GM12878 (cell line): ENCODE data around the gene CLNS1A.
"Not testable (repeated sequence)": the region's sequence is repeated elsewhere in the genome, so short reads cannot be mapped to it uniquely, and the experiment has no call there.

Experiments used
- EGR1 ChIP-seq, 2 experiments: IDR thresholded peaks; 1 replicate in 1 of 2; 2 replicates in 1 of 2; pipeline ENCODE4 v1.6.1; 2011 to 2012; ENCODE audit warnings: low read depth in 2 of 2, low read length in 2 of 2, borderline replicate concordance in 1 of 2, mild to moderate bottlenecking in 1 of 2, moderate library complexity in 1 of 2
- HCFC1 ChIP-seq: fragments of 150-350 bp; IDR thresholded peaks from 2 replicates; pipeline ENCODE4 v1.6.1; 2014; ENCODE audit warnings: low read length
- KDM1A ChIP-seq: fragments of 200-600 bp; sonication (generic); IDR thresholded peaks from 2 replicates; pipeline ENCODE4 v1.6.1; 2016; ENCODE audit warnings: borderline replicate concordance
- NFIC ChIP-seq: IDR thresholded peaks from 2 replicates; pipeline ENCODE4 v1.6.1; 2012; ENCODE audit warnings: low read depth, mild to moderate bottlenecking, inconsistent platforms, low read length, moderate library complexity
- PML ChIP-seq: IDR thresholded peaks from 2 replicates; pipeline ENCODE4 v1.6.1; 2012; ENCODE audit warnings: low read length, inconsistent platforms
- POLR2AphosphoS5 ChIP-seq: IDR thresholded peaks from 2 replicates; pipeline ENCODE4 v1.6.1; 2011; ENCODE audit warnings: mild to moderate bottlenecking, low read length, inconsistent platforms
- RFX5 ChIP-seq: IDR thresholded peaks from 2 replicates; pipeline ENCODE4 v1.6.1; 2011; ENCODE audit warnings: low read depth, low read length, improper control_type of control experiment
- TF ChIP-seq, protein P1 (sequence below), 3 experiments: IDR thresholded peaks in 2 of 3; conservative IDR thresholded peaks in 1 of 3; 2 replicates each; pipeline ENCODE4 v1.5.1; 2011; ENCODE audit warnings: low read depth in 3 of 3, low read length in 3 of 3, mild to moderate bottlenecking in 3 of 3, control low read depth in 2 of 3, moderate library complexity in 2 of 3, inconsistent platforms in 1 of 3, mixed read lengths in 1 of 3; ENCODE audit not compliant: control insufficient read depth in 2 of 3, insufficient read depth in 1 of 3; ENCODE audit errors: extremely low read depth in 1 of 3
- TF ChIP-seq, protein P2 (sequence below): IDR thresholded peaks from 2 replicates; pipeline ENCODE4 v1.6.1; 2012; ENCODE audit warnings: mild to moderate bottlenecking, low read depth, low read length
- TF ChIP-seq, protein P3 (sequence below): IDR thresholded peaks from 2 replicates; pipeline ENCODE4 v1.6.1; 2012; ENCODE audit warnings: low read length, inconsistent platforms

DNA sequence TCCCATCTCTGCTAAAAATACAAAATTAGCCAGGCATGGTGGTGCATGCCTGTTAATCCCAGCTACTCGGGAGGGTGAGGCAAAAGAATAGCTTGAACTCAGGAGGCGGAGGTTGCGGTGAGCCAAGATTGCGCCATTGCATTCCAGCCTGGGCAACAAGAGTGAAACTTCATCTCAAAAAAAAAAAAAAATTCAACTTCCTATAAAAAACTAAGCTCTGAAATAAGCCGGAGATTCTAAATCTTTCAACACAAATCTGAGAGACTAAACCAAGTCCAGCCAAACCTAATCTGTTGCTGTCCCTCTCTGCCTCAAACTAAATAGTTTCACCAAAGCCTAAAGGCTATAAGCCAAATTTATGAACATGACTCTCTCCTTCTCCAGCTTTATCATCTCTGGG lies 3.7 kb downstream of the CLNS1A start:
- not testable (repeated sequence) for TF ChIP-seq NFIC; RFX5; KDM1A; EGR1 (IDR thresholded peaks at IDR 0.05; ENCODE audit: borderline replicate concordance in 1 of 2, low read depth in 2 of 2, low read length in 2 of 2); POLR2AphosphoS5; HCFC1; PML
- TF ChIP-seq, protein P1, sequence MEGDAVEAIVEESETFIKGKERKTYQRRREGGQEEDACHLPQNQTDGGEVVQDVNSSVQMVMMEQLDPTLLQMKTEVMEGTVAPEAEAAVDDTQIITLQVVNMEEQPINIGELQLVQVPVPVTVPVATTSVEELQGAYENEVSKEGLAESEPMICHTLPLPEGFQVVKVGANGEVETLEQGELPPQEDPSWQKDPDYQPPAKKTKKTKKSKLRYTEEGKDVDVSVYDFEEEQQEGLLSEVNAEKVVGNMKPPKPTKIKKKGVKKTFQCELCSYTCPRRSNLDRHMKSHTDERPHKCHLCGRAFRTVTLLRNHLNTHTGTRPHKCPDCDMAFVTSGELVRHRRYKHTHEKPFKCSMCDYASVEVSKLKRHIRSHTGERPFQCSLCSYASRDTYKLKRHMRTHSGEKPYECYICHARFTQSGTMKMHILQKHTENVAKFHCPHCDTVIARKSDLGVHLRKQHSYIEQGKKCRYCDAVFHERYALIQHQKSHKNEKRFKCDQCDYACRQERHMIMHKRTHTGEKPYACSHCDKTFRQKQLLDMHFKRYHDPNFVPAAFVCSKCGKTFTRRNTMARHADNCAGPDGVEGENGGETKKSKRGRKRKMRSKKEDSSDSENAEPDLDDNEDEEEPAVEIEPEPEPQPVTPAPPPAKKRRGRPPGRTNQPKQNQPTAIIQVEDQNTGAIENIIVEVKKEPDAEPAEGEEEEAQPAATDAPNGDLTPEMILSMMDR (IDR thresholded peaks at IDR 0.05 in 2 of 3, conservative IDR thresholded peaks at IDR 0.05 in 1 of 3; ENCODE audit: control insufficient read depth in 2 of 3, extremely low read depth in 1 of 3, insufficient read depth in 1 of 3, low read depth in 3 of 3, low read length in 3 of 3): not testable (repeated sequence)
- TF ChIP-seq, protein P2, sequence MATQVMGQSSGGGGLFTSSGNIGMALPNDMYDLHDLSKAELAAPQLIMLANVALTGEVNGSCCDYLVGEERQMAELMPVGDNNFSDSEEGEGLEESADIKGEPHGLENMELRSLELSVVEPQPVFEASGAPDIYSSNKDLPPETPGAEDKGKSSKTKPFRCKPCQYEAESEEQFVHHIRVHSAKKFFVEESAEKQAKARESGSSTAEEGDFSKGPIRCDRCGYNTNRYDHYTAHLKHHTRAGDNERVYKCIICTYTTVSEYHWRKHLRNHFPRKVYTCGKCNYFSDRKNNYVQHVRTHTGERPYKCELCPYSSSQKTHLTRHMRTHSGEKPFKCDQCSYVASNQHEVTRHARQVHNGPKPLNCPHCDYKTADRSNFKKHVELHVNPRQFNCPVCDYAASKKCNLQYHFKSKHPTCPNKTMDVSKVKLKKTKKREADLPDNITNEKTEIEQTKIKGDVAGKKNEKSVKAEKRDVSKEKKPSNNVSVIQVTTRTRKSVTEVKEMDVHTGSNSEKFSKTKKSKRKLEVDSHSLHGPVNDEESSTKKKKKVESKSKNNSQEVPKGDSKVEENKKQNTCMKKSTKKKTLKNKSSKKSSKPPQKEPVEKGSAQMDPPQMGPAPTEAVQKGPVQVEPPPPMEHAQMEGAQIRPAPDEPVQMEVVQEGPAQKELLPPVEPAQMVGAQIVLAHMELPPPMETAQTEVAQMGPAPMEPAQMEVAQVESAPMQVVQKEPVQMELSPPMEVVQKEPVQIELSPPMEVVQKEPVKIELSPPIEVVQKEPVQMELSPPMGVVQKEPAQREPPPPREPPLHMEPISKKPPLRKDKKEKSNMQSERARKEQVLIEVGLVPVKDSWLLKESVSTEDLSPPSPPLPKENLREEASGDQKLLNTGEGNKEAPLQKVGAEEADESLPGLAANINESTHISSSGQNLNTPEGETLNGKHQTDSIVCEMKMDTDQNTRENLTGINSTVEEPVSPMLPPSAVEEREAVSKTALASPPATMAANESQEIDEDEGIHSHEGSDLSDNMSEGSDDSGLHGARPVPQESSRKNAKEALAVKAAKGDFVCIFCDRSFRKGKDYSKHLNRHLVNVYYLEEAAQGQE: not testable (repeated sequence)
- TF ChIP-seq, protein P3, sequence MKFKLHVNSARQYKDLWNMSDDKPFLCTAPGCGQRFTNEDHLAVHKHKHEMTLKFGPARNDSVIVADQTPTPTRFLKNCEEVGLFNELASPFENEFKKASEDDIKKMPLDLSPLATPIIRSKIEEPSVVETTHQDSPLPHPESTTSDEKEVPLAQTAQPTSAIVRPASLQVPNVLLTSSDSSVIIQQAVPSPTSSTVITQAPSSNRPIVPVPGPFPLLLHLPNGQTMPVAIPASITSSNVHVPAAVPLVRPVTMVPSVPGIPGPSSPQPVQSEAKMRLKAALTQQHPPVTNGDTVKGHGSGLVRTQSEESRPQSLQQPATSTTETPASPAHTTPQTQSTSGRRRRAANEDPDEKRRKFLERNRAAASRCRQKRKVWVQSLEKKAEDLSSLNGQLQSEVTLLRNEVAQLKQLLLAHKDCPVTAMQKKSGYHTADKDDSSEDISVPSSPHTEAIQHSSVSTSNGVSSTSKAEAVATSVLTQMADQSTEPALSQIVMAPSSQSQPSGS: not testable (repeated sequence)
